HG03135 (cell line): Measurements from ENCODE around the gene TNFRSF18.
"Not testable (repeated sequence)": the region's sequence is repeated elsewhere in the genome, so short reads cannot be mapped to it uniquely, and the experiment has no call there.

Experiments
- ATAC-seq: cut with Tn5 transposase; IDR thresholded peaks from one replicate; pipeline ENCODE4 v1.9.1; 2021; ENCODE audit warnings: mild to moderate bottlenecking, moderate library complexity; ENCODE audit not compliant: unreplicated experiment

The TNFRSF18 gene

GRCh38 chr1:1179983-1180861 lies 26.2 kb downstream of the TNFRSF18 start:
- ATAC-seq: no peak

- no peak for ATAC-seq
Measured at GRCh38 chr1:1179346-1179982, 26.9 kb downstream of the TNFRSF18 start.

- ATAC-seq: no peak
Measured at GRCh38 chr1:1178794-1179331, 27.5 kb downstream of the TNFRSF18 start.

GRCh38 chr1:1177452-1178206 lies 28.8 kb downstream of the TNFRSF18 start:
- no peak for ATAC-seq

- ATAC-seq: no peak
Measured at GRCh38 chr1:1176931-1177330, 29.5 kb downstream of the TNFRSF18 start.

GRCh38 chr1:1176063-1176761 lies 30.2 kb downstream of the TNFRSF18 start:
- not testable (repeated sequence) for ATAC-seq

GRCh38 chr1:1175221-1176062 lies 30.9 kb downstream of the TNFRSF18 start:
- no peak for ATAC-seq

- ATAC-seq: no peak
Measured at GRCh38 chr1:1173793-1174415, 32.5 kb downstream of the TNFRSF18 start, which contains the start of gene TTLL10. Gene TTLL10, plus strand, starts transcription at chr1:1173880. Its CDS starts 5,336 bp downstream, at chr1:1179216.

GRCh38 chr1:1173061-1173792 lies 33.2 kb downstream of the TNFRSF18 start:
- no peak for ATAC-seq

- no peak for ATAC-seq
Measured at GRCh38 chr1:1171546-1172340, 34.6 kb downstream of the TNFRSF18 start.

- ATAC-seq: no peak
Measured at GRCh38 chr1:1171161-1171545, 35.2 kb downstream of the TNFRSF18 start.

- no peak for ATAC-seq
Measured at GRCh38 chr1:1170215-1171091, 35.9 kb downstream of the TNFRSF18 start.

GRCh38 chr1:1169429-1170214 lies 36.8 kb downstream of the TNFRSF18 start:
- ATAC-seq: no peak

- no peak for ATAC-seq
Measured at GRCh38 chr1:1168451-1169411, 37.7 kb downstream of the TNFRSF18 start.
